Muscle of leg (tissue), 11 donors: ENCODE data around the gene IGFBPL1. TPM values are rescaled to one million over a fixed set of nuclear protein-coding genes. Genes with fewer than 3 reads are reported as not detected.
A peak's percentile ranks its signal among the peaks of the same experiment; 100 is the strongest.
"Not testable (repeated sequence)": the region's sequence is repeated elsewhere in the genome, so short reads cannot be mapped to it uniquely, and the experiment has no call there.

Experiments
- DNase-seq: peaks from one replicate; pipeline ENCODE4 v3.0.0; 2013
- H3K27ac ChIP-seq: one replicate; pipeline ENCODE4 v1.5.1; 2013; ENCODE audit warnings: mild to moderate bottlenecking, low read length, control low read depth
- H3K27me3 ChIP-seq: one replicate; pipeline ENCODE4 v1.6.1; 2013; ENCODE audit warnings: low read length; ENCODE audit not compliant: control insufficient read depth, insufficient read depth
- H3K36me3 ChIP-seq: one replicate; pipeline ENCODE4 v1.6.1; 2013; ENCODE audit warnings: low read length; ENCODE audit not compliant: control insufficient read depth, insufficient read depth
- H3K4me1 ChIP-seq: one replicate; pipeline ENCODE4 v1.6.1; 2013; ENCODE audit warnings: low read length; ENCODE audit not compliant: control insufficient read depth, insufficient read depth
- H3K4me3 ChIP-seq: one replicate; pipeline ENCODE4 v1.5.1; 2013; ENCODE audit warnings: low read length, control low read depth
- H3K9me3 ChIP-seq: replicated peaks from 2 replicates; pipeline ENCODE4 v1.6.1; 2013; ENCODE audit warnings: low read depth, low read length; ENCODE audit not compliant: control insufficient read depth
- WGBS: methylation state at CpG from one replicate; pipeline ENCODE4 v1.1.5; 2013; ENCODE audit warnings: missing lambda C conversion rate; ENCODE audit not compliant: insufficient coverage; 5-methylcytosine and 5-hydroxymethylcytosine counted together
- polyA plus RNA-seq, 8 donors: library from polyadenylated mRNA; unstranded; fragments of 120-200 nt; gene quantifications; one replicate each; pipeline versions ENCODE4 v1.2.1 to v1.2.3, GENCODE V29; 2013; ENCODE audit warnings: inconsistent platforms in 1 of 8, low replicate concordance in 1 of 8; ENCODE audit not compliant: insufficient read length in 8 of 8, insufficient read depth in 1 of 8
- total RNA-seq: library from RNA; stranded (reverse); fragments of 120-200 nt; gene quantifications from one replicate; pipeline ENCODE4 v1.2.4, GENCODE V29; 2013

Gene IGFBPL1
- total and polyA plus RNA-seq, 9 donors, result 0.53 to 1.5 (median 0.84) TPM

DNA sequence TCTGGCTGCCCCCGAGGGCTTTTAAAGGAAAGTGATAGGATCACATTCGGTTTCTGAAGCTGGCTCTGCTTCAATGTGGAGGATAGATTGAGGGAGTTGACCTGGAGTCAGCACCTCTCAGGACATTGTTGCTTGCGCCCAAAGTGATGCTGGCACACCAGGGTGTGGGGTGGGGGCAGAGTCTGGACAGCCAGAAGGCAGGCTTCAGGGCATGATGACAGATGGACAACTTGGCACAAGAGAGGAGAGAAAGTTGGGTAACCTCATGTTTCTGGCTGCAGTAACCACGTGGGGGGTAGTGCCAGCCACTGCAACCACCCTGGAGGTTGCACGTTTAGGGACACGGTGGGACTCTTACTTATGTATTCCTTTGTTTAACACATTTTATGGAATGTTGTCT, 22.3 kb downstream of the IGFBPL1 start:
- no peak overlapping the region for H3K27ac ChIP-seq
- no peak for DNase-seq
- WGBS, result 75% methylated on average over 4 of the region's 6 CpGs
- H3K4me3 ChIP-seq, result no peak overlapping the region
- no peaks in the 10 kb centered on the region for H3K9me3 ChIP-seq
- H3K4me1 ChIP-seq, result peaks cover 4% of the 10 kb centered on the region
- peaks cover 7% of the 10 kb centered on the region for H3K27me3 ChIP-seq
- peaks cover 15% of the 10 kb centered on the region for H3K36me3 ChIP-seq

DNA sequence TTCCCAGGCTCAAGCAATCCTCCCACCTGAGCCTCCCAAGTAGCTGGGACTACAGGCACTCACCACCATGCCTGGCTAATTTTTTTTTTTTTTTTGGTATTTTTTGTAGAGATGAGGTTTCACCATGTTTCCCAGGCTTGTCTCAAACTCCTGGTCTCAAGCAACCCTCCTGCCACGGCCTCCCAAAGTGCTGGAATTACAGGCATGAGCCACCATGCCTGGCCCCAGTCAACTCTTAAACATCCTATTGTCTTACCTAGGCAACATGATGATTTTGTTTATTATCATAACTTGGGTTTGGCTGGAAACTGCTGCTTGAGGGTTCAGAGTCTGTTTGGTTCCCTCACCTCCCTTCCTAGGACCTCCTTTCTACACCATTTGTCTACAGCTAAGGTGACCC, 25.1 kb downstream of the IGFBPL1 start:
- H3K36me3 ChIP-seq, result peaks cover 35% of the 10 kb centered on the region
- not testable (repeated sequence) for H3K27me3 ChIP-seq, H3K4me3 ChIP-seq, H3K4me1 ChIP-seq, H3K27ac ChIP-seq, H3K9me3 ChIP-seq, DNase-seq
- no CpG with 5 or more reads among the region's 1 CpG for WGBS

DNA sequence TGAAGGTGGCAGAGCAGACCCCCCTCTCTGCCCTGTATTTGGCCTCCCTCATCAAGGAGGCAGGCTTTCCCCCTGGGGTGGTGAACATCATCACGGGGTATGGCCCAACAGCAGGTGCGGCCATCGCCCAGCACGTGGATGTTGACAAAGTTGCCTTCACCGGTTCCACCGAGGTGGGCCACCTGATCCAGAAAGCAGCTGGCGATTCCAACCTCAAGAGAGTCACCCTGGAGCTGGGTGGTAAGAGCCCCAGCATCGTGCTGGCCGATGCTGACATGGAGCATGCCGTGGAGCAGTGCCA, 27.9 kb downstream of the IGFBPL1 start:
- WGBS, result 84% methylated on average over 10 of the region's 10 CpGs
- Histone ChIP-seq H3K4me3 (no peak overlapping the region), H3K27me3 (no peaks in the 10 kb centered on the region), H3K27ac (no peak overlapping the region), H3K9me3 (no peaks in the 10 kb centered on the region), H3K36me3 (peaks cover 35% of the 10 kb centered on the region), H3K4me1 (peaks cover 13% of the 10 kb centered on the region)
- DNase-seq, result no peak

DNA sequence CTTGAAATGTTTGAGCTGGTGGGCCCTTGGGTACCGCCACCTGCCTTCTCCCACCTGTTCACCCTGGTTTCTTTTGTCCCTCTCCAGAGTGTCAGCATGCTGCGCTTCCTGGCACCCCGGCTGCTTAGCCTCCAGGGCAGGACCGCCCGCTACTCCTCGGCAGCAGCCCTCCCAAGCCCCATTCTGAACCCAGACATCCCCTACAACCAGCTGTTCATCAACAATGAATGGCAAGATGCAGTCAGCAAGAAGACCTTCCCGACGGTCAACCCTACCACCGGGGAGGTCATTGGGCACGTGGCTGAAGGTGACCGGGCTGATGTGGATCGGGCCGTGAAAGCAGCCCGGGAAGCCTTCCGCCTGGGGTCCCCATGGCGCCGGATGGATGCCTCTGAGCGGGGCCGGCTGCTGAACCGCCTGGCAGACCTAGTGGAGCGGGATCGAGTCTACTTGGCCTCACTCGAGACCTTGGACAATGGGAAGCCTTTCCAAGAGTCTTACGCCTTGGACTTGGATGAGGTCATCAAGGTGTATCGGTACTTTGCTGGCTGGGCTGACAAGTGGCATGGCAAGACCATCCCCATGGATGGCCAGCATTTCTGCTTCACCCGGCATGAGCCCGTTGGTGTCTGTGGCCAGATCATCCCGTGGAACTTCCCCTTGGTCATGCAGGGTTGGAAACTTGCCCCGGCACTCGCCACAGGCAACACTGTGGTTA, 28.4 kb downstream of the IGFBPL1 start:
- peaks cover 35% of the 10 kb centered on the region for H3K36me3 ChIP-seq
- no peaks in the 10 kb centered on the region for H3K9me3 ChIP-seq
- 94% methylated on average over 25 of the region's 30 CpGs for WGBS
- no peak overlapping the region for H3K4me3 ChIP-seq
- no peak for DNase-seq
- no peak overlapping the region for H3K27ac ChIP-seq
- peaks cover 13% of the 10 kb centered on the region for H3K4me1 ChIP-seq
- H3K27me3 ChIP-seq, result no peaks in the 10 kb centered on the region

DNA sequence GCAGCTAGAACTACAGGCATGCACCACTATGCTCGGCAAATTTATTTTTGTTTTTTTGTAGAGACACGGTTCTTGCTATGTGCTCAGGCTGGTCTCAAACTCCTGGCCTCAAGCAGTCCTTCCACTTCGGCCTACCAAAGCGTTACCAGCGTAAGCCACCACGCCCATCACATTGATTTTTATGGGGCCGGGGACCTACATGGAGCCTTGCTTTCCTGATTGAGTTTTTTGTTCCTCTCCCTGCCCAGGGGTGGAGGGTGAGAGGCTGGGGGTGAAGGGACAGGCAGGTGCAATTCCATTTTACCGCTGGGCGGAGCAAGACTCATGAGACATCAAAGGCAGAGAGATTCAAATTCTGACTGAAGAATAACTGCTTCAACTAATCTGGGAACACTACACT, 29.8 kb downstream of the IGFBPL1 start:
- Histone ChIP-seq H3K36me3 (peaks cover 34% of the 10 kb centered on the region), H3K4me3 (no peak overlapping the region), H3K9me3 (no peaks in the 10 kb centered on the region), H3K27me3 (no peaks in the 10 kb centered on the region), H3K27ac (no peak overlapping the region), H3K4me1 (peaks cover 9% of the 10 kb centered on the region)
- DNase-seq, result no peak
- WGBS, result 88% methylated on average over 2 of the region's 9 CpGs

DNA sequence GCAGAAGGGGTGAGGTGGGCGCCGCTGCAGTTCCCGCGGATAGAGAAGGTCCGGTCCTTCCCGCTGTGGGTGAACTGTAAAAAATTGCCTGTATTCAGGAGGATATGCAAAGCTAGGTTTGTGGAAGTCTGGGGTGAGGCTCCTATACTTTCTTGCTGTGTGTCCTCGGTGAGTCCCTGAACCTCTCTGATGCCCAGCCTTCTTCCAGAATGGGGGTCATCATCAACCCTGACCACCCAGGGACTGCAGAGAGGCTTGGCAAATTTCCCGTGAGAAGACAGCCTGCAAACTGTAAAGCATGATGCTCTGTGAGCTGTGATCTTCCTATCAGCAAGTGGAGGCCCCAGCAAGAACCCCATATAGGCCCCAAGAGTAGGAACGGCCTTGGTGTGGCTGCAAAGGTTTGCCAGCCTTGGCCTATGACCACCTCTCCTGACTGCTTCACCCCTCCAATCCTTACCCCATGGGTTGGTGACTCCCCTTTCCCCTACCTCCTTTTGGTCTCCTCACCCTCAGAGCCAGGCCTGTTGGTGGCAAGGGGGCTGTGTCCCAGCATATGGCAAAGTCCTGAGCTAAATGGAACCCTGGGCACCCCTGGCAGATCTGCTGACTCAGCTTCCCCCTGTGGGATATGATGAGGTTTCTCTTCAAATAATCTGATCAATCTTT, 31.0 kb downstream of the IGFBPL1 start:
- Histone ChIP-seq H3K9me3 (no peaks in the 10 kb centered on the region), H3K36me3 (peaks cover 27% of the 10 kb centered on the region), H3K4me3 (peak overlapping the region; percentile 93), H3K27me3 (no peaks in the 10 kb centered on the region), H3K4me1 (peaks cover 16% of the 10 kb centered on the region), H3K27ac (no peak overlapping the region)
- 7% methylated on average over 2 of the region's 9 CpGs for WGBS
- DNase-seq, result no peak

DNA sequence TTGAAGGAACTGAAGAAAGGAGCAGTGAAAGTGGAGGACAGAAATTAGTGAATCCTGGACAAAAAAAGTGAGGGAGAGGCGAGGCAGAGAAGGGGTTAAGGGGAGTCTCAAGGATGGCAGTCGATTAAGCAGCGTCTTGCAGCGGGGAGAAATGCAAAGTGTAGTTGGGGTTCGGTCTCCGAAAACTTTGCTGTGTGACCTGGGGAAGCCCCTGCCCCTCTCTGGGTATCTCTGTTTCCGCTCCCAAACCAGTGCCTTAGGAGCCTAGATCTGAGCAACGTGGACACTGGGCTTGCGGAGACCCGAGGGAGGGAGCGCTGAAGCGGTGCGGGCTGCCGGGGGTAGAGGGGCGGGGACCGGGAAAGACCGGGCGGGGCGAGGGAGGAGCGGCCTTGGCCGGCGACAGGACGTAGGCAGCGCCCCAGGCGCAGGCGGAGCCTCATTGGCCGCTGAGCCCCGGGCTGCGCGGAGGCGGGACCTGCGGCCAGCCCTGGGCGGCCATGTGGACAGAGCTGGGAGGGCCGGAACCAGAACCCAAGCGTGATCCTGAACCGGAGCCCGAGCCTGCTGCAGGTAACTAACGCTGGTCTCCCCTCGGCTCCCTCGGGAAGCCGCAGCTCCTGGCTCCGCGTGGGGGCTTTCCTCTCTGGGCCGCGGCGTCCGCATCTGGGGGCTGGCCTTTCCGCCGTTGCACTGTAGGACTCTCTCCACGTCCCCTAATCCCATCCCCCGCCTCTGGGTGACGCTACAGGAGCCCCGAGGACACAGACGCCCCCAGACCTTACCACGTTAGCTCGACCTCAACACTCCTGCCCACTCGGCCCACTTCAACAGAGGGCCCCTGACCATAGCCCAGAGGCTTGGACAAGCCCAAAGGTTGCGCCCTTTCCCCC, 31.8 kb downstream of the IGFBPL1 start, which contains the start of gene ALDH1B1:
Gene ALDH1B1 (plus strand): TSS at position 468 of the 893 bp plus-strand sequence. CDS start 3,047 bp downstream, outside the sequence.
- peak; percentile 89 for DNase-seq
- no peak within 1 kb of the TSS for H3K27ac ChIP-seq
- WGBS, result under 1% methylated on average over 48 of the region's 58 CpGs

DNA sequence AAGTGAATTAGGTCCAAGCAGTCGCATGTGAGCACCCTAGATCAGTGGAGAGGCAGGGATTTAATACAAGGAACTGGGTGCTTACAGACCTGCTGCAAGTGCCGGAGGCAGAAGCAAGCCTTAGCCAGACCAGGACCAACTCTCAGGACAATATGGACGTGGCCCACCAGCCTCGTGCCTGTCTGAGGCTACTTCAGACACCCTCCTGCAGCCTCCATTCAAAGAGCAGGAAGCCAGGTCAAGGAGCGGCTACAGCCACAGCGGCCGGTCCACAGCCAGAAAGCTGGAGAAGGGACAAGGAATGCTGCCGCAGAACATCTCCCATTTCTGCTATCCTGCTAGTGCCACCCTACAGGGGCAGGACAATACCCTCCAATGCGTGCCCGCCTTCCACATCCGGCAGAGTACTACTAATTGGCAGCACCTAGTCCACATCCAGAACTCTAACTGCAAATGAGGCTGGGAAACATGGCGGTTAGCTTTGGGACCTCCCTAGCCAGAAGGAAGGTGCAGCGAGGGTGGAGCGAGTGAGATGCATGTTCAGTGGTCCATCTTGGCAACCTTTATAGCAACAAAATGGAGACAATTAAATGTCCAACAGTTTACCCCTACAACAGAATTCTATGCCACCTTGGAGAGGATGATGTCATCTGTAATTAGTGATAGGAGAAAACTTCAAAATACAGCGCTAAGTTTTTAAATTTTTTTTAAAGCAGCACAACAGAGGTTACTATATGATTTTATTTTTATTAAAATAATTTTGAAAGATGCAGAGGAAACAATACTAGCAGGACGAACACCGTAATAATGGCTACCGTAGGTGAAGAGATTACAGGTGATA, 32.8 kb downstream of the IGFBPL1 start:
- no peak overlapping the region for H3K4me3 ChIP-seq
- H3K27ac ChIP-seq, result no peak overlapping the region
- 89% methylated on average over 10 of the region's 18 CpGs for WGBS

More for the DNA sequence above, 31.8 kb downstream of the IGFBPL1 start, which contains the start of gene ALDH1B1:
- peak within 1 kb of the TSS; percentile 93 for H3K4me3 ChIP-seq
- peaks cover 25% of the 10 kb centered on the region for H3K36me3 ChIP-seq
- no peaks in the 10 kb centered on the region for H3K9me3 ChIP-seq
- H3K27me3 ChIP-seq, result no peaks in the 10 kb centered on the region
- peaks cover 19% of the 10 kb centered on the region for H3K4me1 ChIP-seq

DNA sequence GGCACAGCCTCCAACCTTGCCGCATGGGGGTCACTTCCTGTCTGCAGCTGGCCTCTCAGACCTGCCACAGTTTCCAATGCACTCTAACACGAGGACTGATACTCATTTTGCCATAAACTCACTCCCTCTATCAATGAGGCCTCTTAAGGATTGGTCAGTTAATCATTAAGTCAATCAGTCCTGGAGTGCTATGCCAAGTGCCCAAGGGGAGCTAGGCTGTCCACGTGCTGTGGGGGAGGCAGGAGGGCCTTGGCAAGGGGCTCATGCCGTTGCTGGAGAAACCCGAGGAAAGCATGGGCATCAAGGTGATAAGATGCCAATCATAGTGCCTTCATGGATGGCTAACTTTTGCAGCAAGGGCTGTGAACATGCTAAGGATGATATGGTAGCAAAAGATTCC, 33.4 kb downstream of the IGFBPL1 start:
- no peaks in the 10 kb centered on the region for H3K27me3 ChIP-seq
- 50% methylated on average over 4 of the region's 5 CpGs for WGBS
- peaks cover 9% of the 10 kb centered on the region for H3K36me3 ChIP-seq
- peaks cover 33% of the 10 kb centered on the region for H3K4me1 ChIP-seq
- H3K9me3 ChIP-seq, result no peaks in the 10 kb centered on the region
- no peak overlapping the region for H3K27ac ChIP-seq
- DNase-seq, result no peak
- no peak overlapping the region for H3K4me3 ChIP-seq

More for the DNA sequence above, 32.8 kb downstream of the IGFBPL1 start:
- H3K4me1 ChIP-seq, result peaks cover 27% of the 10 kb centered on the region
- no peaks in the 10 kb centered on the region for H3K27me3 ChIP-seq
- H3K36me3 ChIP-seq, result peaks cover 15% of the 10 kb centered on the region
- no peaks in the 10 kb centered on the region for H3K9me3 ChIP-seq
- DNase-seq, result no peak
